Heart left ventricle (tissue), 13 donors: ENCODE data around the gene RGL1.

Experiments
- CTCF ChIP-seq, 12 donors: fragments of 200-600 bp; sonication (generic) in 4 of 12; IDR thresholded peaks; one replicate each; pipeline versions ENCODE4 v1.5.0 to v1.8.0; 2018 to 2022; ENCODE audit warnings: antibody characterized with exemption in 12 of 12, mild to moderate bottlenecking in 5 of 12
- POLR2A ChIP-seq, 2 donors: fragments of 450-650 bp; IDR thresholded peaks; one replicate each; pipeline ENCODE4 v1.6.1; 2017; ENCODE audit warnings: antibody characterized with exemption in 2 of 2, mild to moderate bottlenecking in 2 of 2, moderate library complexity in 2 of 2
- donor health status: ischemic (EF 13 %, LVEDD 7.1; RV severe dilation, severe dysfunction).
- donor health status: DM: no; HTN: yes; CAD: no.
- donor health status: DM: no; HTN: no; CAD: no.
- donor health status: ischemic (EF 25% LVEDD 6.9; RV normal size, moderate dysfunction).
- donor health status: ischemic (EF 25% LVEDD 5.7; RV mildly dilated, moderate dysfunction).
- donor health status: ischemic (EF 35%, LVEDD 5.7; RV mildly dilated, moderate dysfunction).
- donor health status: nonischemic (EF 11% LVEDD 7.7; RV severe dilation, severe dysfunction).
- donor health status: DM: yes; HTN: yes; CAD: no.
- donor health status: PGD.
- donor health status: ischemic (EF 29% LVEDD 5.4; RV normal size, mild dysfunction).
- donor health status: nonischemic (EF 23%, LVEDD 6.1; RV moderate dilation, normal function).

DNA sequence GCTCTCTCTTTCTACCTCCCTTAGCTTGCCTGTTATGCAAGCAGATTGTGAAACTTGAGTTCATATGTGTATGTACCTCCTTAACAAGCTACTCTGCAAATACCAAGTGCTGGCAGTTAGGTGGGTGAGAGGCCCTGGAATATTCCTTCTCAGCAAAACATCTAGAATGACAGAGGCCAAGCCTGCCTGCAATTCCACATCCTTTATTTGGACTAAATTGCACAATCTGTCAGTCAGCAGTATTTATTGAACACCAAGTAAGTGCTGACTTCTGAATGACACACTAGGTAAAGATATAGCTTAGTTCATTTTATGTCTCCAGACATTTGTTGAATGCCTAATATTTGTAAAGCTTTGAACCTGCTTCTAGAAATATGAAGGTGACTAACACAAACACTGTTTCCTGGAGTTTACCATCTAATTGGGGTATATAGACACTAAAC lies 87.5 kb downstream of the RGL1 start:
- TF ChIP-seq POLR2A (IDR thresholded peaks at IDR 0.05) (no peak), CTCF (IDR thresholded peaks at IDR 0.05) (no peak)
